Osteoblast (primary cell): ENCODE measurements around the gene CTDP1. TPM values are rescaled to one million over a fixed set of nuclear protein-coding genes. Genes with fewer than 3 reads are reported as not detected.
"Not testable (repeated sequence)": the region's sequence is repeated elsewhere in the genome, so short reads cannot be mapped to it uniquely, and the experiment has no call there.

Source experiments
- DNase-seq: peaks from one replicate; pipeline ENCODE4 v3.0.0; 2011; ENCODE audit warnings: low spot score, mixed read lengths; ENCODE audit not compliant: insufficient read length; ENCODE audit errors: missing footprints
- H2AFZ ChIP-seq: 2 replicates; pipeline ENCODE4 v1.6.0; 2011; ENCODE audit warnings: mild to moderate bottlenecking, low read length
- H3K27ac ChIP-seq: 2 replicates; pipeline ENCODE4 v1.5.1; 2011; ENCODE audit warnings: mild to moderate bottlenecking, low read depth, low read length, moderate library complexity
- H3K27me3 ChIP-seq: 2 replicates; pipeline ENCODE4 v1.6.0; 2012; ENCODE audit warnings: mild to moderate bottlenecking, control low read depth, inconsistent platforms, low read length, moderate library complexity; ENCODE audit not compliant: insufficient read depth
- H3K36me3 ChIP-seq: 2 replicates; pipeline ENCODE4 v1.5.1; 2011; ENCODE audit warnings: mild to moderate bottlenecking, low read length, control low read depth, moderate library complexity; ENCODE audit not compliant: insufficient read depth
- H3K4me1 ChIP-seq: 2 replicates; pipeline ENCODE4 v1.5.1; 2011; ENCODE audit warnings: mild to moderate bottlenecking, low read length, control low read depth, moderate library complexity; ENCODE audit not compliant: insufficient read depth
- H3K4me2 ChIP-seq: 2 replicates; pipeline ENCODE4 v1.6.0; 2011; ENCODE audit warnings: mild to moderate bottlenecking, low read length; ENCODE audit not compliant: insufficient read depth
- H3K4me3 ChIP-seq: fragments of 200-600 bp; sonication (generic); 3 replicates; pipeline ENCODE4 v1.5.1; 2012; ENCODE audit warnings: mild to moderate bottlenecking, low read length, inconsistent platforms; ENCODE audit not compliant: insufficient read depth
- H3K79me2 ChIP-seq: 2 replicates; pipeline ENCODE4 v1.6.0; 2012; ENCODE audit warnings: mild to moderate bottlenecking, low read length, control low read depth, inconsistent platforms; ENCODE audit not compliant: insufficient read depth
- H3K9me3 ChIP-seq: 2 replicates; pipeline ENCODE4 v1.5.1; 2011; ENCODE audit warnings: low read depth, low read length, control low read depth
- H4K20me1 ChIP-seq: 2 replicates; pipeline ENCODE4 v1.6.0; 2012; ENCODE audit warnings: mild to moderate bottlenecking, low read length, control low read depth; ENCODE audit not compliant: insufficient read depth
- total RNA-seq: library from RNA; depleted of rRNA; stranded (reverse); fragments of >200 nt; gene quantifications from 2 replicates; pipeline ENCODE4 v1.2.3, GENCODE V29; 2012
- TF ChIP-seq, protein P1 (sequence below): IDR thresholded peaks from 2 replicates; pipeline ENCODE4 v1.5.1; 2011; ENCODE audit warnings: mild to moderate bottlenecking, low read depth, low read length, moderate library complexity; ENCODE audit errors: extremely low read depth

CTDP1 gene
- total RNA-seq, 1 donor: 26.8 TPM

DNA sequence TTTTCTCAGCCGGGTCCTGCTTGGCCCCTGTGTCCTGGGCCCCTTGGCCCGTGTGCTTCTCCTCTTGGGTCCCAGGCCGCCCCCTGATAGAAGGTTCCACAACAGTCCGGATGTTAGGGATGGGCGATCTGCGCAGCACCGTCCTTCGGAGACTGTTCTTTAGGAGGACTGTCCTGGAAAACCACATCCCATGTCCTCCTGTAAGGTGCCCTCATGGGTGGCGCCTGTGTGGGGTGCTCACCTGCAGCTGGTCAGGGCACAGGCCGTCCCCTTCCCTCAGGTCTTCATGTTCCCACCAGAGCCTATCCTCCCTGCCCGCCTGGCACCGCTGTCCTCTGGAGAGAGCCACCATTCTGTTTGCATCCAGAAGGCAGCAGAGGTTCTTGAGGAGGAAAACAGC, 50.0 kb downstream of the CTDP1 start:
- Histone ChIP-seq H3K79me2 (peaks cover 13% of the 10 kb centered on the region), H3K4me2 (no peak overlapping the region), H3K4me1 (no peaks in the 10 kb centered on the region), H3K4me3 (no peak overlapping the region), H2AFZ (no peak overlapping the region), H4K20me1 (peaks cover 6% of the 10 kb centered on the region), H3K9me3 (peaks cover 11% of the 10 kb centered on the region), H3K27ac (no peak overlapping the region), H3K27me3 (no peaks in the 10 kb centered on the region), H3K36me3 (peaks cover 32% of the 10 kb centered on the region)
- no peak for DNase-seq
- TF ChIP-seq, protein P1, sequence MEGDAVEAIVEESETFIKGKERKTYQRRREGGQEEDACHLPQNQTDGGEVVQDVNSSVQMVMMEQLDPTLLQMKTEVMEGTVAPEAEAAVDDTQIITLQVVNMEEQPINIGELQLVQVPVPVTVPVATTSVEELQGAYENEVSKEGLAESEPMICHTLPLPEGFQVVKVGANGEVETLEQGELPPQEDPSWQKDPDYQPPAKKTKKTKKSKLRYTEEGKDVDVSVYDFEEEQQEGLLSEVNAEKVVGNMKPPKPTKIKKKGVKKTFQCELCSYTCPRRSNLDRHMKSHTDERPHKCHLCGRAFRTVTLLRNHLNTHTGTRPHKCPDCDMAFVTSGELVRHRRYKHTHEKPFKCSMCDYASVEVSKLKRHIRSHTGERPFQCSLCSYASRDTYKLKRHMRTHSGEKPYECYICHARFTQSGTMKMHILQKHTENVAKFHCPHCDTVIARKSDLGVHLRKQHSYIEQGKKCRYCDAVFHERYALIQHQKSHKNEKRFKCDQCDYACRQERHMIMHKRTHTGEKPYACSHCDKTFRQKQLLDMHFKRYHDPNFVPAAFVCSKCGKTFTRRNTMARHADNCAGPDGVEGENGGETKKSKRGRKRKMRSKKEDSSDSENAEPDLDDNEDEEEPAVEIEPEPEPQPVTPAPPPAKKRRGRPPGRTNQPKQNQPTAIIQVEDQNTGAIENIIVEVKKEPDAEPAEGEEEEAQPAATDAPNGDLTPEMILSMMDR: no peak

DNA sequence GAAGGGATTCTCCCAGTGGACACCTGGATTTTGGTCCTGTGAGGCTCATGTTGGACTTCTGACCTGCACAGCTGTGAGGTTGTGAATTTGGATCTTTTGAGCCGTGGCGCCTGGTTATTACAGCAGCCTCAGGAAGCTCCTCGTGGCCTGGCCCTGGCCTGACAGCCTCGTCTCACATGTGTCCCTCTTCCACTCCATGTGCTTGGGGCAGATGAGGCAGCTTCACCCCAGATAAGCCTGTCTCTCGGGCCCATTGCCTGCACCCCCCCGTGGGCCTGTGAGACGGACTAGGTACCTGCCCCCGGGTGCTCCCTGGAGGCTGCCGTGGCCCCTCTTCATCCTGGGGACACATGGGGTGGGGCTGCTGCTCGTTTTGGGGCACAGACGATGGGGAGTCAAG, 51.2 kb downstream of the CTDP1 start:
- Histone ChIP-seq H3K4me1 (no peaks in the 10 kb centered on the region), H3K4me2 (no peak overlapping the region), H3K27me3 (no peaks in the 10 kb centered on the region), H2AFZ (no peak overlapping the region), H3K9me3 (peaks cover 11% of the 10 kb centered on the region), H3K36me3 (peaks cover 32% of the 10 kb centered on the region), H3K4me3 (no peak overlapping the region), H4K20me1 (peaks cover 6% of the 10 kb centered on the region), H3K79me2 (peaks cover 13% of the 10 kb centered on the region), H3K27ac (no peak overlapping the region)
- TF ChIP-seq, protein P1: no peak
- no peak for DNase-seq

DNA sequence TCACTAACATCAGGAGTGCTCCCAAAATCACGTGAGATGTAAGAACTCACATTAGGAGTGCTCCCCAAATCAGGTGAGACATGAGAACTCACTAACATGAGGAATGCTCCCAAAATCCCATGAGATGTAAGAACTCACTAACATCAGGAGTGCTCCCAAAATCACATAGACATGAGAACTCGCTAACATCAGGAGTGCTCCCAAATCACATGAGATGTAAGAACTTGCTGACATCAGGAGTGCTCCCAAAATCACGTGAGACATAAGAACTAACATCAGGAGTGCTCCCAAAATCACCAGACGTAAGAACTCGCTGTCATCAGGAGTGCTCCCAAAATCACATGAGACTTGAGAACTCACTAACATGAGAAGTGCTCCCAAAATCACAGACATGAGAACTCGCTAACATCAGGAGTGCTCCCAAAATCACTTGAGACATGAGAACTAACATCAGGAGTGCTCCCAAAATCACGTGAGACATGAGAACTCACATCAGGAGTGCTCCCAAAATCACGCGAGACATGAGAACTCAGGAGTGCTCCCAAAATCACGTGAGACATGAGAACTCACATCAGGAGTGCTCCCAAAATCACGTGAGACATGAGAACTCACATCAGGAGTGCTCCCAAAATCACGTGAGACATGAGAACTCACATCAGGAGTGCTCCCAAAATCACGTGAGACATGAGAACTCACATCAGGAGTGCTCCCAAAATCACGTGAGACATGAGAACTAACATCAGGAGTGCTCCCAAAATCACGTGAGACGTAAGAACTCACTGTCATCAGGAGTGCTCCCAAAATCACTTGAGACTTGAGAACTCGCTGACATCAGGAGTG, 52.5 kb downstream of the CTDP1 start:
- peaks cover 32% of the 10 kb centered on the region for H3K36me3 ChIP-seq
- DNase-seq: not testable (repeated sequence)

DNA sequence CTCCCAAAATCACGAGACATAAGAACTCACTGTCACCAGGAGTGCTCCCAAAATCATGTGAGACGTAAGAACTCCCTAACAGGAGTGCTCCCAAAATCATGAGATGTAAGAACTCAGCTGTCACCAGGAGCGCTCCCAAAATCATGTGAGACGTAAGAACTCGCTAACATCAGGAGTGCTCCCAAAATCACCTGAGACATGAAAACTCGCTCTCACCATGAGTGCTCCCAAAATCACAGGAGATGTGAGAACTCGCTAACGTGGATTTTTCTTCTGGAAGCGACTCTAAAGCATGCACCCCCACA, 53.1 kb downstream of the CTDP1 start:
- Histone ChIP-seq H3K79me2 (no peaks in the 10 kb centered on the region), H2AFZ (no peak overlapping the region), H3K4me2 (no peak overlapping the region), H3K27ac (no peak overlapping the region), H3K4me1 (no peaks in the 10 kb centered on the region), H3K4me3 (no peak overlapping the region), H3K27me3 (no peaks in the 10 kb centered on the region), H4K20me1 (peaks cover under 1% of the 10 kb centered on the region), H3K9me3 (peaks cover 11% of the 10 kb centered on the region), H3K36me3 (peaks cover 32% of the 10 kb centered on the region)
- TF ChIP-seq, protein P1: no peak
- no peak for DNase-seq

More for the DNA sequence above, 52.5 kb downstream of the CTDP1 start:
- not testable (repeated sequence) for H3K79me2 ChIP-seq, H3K27me3 ChIP-seq, H3K4me1 ChIP-seq, H2AFZ ChIP-seq, H3K27ac ChIP-seq, H3K4me3 ChIP-seq, H3K4me2 ChIP-seq, H4K20me1 ChIP-seq
- peaks cover 11% of the 10 kb centered on the region for H3K9me3 ChIP-seq
